IPS DF 4.7 (cell line): ENCODE measurements around the gene TENM4.
"Not testable (repeated sequence)": the region's sequence is repeated elsewhere in the genome, so short reads cannot be mapped to it uniquely, and the experiment has no call there.

Source experiments
- DNase-seq: peaks from one replicate; pipeline ENCODE4 v3.0.0-alpha.2; 2013; ENCODE audit warnings: low spot score; ENCODE audit errors: extremely low read depth

Gene TENM4

GRCh38 chr11:78612721-78613377 lies 828.0 kb downstream of the TENM4 start:
- DNase-seq: no peak

- DNase-seq: not testable (repeated sequence)
Measured at GRCh38 chr11:78609321-78609720, 831.5 kb downstream of the TENM4 start.

- no peak for DNase-seq
Measured at GRCh38 chr11:78607696-78608095, 833.1 kb downstream of the TENM4 start.

GRCh38 chr11:78606667-78607066 lies 834.2 kb downstream of the TENM4 start:
- DNase-seq: no peak

GRCh38 chr11:78605296-78605695 lies 835.5 kb downstream of the TENM4 start:
- no peak for DNase-seq

- DNase-seq: no peak
Measured at GRCh38 chr11:78603792-78604191, 837.0 kb downstream of the TENM4 start.
